Activated CD8-positive, alpha-beta memory T cell treated with anti-CD3 and anti-CD28 coated beads, Interleukin-2, amount 50 U/mL, for 1 hour (primary cell): Measurements from ENCODE around the gene ITGB4.

ENCODE experiments used
- DNase-seq: peaks from one replicate; pipeline ENCODE4 v3.0.0-alpha.2; 2020; ENCODE audit errors: extremely low read depth

Gene ITGB4

DNA sequence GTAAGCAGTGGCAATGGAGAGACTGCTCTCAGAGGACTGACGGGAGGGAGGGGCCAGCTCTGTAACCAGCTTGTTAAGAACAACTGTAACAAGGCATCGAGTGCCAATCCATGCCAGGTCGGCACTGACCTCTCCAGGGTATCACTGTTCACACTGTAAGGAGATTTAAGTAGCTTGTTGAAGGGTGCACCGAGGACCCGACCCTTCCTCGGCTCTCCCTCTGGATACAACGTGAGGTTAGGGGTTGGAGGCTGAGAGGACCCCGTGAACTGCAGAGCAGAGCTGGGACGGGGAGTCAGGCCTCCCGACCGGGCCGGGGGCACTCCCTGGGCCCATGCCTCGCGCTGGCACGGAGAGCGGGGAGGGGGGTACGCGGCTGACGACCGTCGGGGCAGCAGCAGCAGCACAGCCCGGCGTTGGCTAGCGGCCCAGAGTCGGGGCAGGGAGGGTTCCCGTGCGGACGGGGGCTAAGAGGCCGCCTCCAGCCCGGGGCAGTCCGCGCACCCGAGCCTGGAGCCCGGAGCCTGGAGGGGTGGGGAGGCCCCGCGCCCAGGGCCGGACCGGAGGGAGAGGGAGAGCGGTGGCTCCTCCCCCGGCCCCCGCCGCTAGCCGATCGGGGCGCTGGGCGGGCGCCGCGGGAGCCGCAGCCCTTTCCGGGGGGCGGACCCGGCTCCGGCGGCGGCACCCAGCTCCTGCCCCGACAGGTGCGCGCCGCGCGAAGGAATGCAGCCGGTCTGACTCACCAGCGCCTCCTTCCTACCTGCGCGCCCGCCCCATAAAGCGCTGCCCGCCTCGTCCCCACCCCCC is at the start of gene ITGB4:
Gene ITGB4, plus strand, starts transcription at position 804 of the 807 bp plus-strand sequence. CDS start 3,245 bp downstream, outside the sequence.
- DNase-seq = peak; percentile 29

DNA sequence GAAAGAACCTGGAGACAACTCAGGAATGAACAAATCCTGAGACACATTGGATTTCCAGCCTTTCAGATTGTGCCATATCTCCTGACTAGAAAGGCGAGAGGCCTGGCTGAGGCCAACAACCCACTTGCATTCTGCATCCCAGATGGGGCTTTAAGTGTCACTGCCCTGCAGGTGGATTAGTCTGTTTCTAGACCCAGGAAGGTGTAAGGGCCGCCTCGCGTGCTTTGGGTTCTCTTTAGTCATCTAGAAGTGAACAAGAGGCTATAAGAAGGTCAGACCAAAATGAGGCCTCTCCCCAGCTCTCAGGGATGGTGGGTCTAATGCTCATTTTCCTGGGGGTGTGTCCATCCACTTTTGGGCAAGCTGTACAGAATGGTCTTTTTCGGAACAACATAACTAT is 49.2 kb upstream of the ITGB4 start:
- no peak for DNase-seq

DNA sequence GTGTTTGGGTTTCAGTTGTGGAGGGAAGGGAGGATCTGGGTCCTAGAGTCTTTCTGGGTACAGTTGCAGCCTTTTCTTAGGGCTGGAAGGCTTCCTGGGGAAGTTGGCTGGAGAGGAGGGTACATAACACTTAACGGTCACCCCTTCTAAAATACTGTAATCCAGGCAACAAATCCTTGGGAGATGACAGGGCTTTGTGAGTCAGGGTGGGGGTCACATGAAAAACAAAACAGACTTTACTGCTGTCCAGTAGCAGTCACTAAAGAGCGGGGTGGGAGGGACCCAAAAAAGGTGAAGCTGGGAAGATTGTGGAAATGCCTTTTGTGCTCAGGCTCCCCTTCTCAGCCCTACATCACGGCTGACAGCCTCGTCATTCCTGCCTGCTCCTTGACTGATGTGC is 47.8 kb upstream of the ITGB4 start:
- DNase-seq = no peak

DNA sequence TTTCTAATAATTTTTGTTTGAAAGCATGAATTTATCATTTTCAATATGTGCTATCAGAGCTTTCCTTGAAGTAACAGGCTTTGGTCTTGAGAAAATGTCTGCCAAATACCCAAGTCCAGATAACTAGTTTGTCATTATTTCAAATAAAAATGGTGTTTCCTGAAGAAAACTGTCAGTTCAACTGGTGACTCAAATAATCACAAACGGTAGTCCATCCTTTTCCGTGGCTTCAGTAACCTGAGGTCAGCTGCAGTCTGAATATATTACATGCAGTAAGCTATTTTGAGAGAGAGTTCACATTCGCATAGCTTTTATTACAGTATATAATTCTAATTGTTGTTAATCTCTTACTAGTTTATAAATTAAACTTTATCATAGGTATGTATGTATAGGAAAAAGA is 44.8 kb upstream of the ITGB4 start:
- DNase-seq = no peak

- DNase-seq = no peak
Observed at GRCh38 chr17:75679706-75680211, 41.5 kb upstream of the ITGB4 start.

DNA sequence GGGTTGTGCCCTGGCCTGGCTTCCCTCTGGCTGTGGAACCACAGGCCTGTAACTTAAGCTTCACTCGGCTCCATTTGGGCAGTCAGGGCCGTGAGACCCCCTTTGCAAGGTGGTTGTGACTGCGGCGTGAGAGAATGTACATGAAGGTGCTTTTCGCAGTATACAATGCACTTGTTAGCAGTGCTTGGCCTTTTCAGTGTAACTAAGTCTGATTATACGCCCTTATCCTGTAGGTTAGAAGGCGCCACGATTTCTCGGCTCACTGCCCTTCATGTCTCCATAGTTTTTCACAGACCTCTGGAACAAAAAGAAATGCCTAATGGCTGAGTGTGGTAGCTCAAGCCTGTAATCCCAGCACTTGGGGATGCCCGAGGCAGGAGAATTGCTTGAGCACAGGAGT is 40.8 kb upstream of the ITGB4 start:
- DNase-seq = no peak

DNA sequence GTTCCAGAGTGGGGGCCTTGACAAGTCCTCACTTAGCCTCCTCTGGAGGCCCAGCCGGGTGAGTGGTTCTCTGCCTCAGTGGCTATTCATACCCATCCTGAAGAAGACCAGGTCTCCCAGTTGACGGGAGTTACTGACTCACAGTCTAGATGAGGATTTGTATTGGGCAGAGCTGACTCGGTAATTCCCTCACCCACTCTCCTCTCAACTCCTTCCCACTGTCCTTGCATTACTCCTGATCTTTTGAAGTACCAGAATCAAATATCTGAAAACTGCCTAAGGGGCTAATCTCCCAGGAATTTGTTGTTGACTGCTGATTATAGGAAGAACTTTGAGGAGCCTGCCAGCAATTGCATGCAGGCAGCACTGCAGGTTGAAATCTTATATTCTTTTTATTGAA is 40.0 kb upstream of the ITGB4 start:
- DNase-seq = no peak

DNA sequence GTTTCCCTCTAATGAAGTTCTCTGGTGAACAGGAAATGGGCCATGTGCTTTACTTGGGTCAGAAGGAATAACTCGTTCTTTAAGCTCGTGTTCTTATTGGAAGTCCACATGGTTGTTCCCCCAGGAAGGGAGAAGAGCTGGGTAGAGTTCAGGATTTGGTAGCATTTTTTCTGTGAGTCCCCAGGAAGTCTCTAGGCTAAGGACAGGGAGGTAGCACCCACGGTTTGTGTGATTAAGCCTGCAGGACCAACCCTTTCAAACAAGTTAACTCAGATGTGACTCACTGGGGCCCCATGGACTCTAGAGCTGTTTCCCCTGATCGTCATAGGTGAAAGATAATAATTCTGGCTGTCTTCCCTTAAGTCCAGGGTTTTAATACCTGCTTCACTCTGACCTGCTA is 37.7 kb upstream of the ITGB4 start:
- no peak for DNase-seq

DNA sequence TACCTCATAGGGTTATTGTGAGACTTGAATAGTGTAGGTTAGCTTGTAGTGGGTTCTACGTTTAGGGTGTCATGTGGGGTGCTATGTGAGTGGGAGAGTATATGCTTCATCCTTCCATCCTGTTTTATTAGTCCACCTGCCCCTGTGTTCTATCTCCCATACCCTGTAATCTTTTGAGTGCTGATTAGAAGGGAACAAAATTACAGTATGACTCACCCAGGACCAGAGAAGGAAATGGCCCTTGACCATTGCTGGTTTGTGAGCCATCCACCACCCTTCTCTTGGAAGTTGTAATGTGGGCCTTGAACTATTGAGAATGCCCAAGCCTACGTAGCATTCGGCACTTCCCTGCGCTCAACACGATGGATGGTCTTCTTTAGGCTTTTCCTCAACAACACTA is 37.0 kb upstream of the ITGB4 start:
- DNase-seq = no peak

DNA sequence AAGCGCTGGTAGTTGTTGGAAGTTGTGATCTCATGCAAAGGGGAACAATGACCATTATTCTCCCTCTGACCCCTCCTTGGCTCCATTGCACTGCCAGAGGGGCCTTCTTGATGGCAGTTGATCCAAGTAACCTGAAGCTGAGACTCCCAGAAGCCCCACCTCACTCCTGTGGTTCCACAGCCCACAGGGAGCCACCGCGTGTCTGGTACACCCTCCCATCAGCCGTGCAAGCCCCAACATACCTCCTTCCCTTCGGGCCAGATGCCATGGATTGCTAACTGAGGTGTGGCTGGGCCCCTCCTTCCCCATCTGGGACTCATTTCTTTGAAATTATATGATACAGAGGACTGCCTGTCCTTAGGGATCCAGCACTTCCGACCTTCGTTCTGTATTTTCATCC is 36.3 kb upstream of the ITGB4 start:
- DNase-seq = no peak

- no peak for DNase-seq
Observed at GRCh38 chr17:75685499-75685898, 35.8 kb upstream of the ITGB4 start.

DNA sequence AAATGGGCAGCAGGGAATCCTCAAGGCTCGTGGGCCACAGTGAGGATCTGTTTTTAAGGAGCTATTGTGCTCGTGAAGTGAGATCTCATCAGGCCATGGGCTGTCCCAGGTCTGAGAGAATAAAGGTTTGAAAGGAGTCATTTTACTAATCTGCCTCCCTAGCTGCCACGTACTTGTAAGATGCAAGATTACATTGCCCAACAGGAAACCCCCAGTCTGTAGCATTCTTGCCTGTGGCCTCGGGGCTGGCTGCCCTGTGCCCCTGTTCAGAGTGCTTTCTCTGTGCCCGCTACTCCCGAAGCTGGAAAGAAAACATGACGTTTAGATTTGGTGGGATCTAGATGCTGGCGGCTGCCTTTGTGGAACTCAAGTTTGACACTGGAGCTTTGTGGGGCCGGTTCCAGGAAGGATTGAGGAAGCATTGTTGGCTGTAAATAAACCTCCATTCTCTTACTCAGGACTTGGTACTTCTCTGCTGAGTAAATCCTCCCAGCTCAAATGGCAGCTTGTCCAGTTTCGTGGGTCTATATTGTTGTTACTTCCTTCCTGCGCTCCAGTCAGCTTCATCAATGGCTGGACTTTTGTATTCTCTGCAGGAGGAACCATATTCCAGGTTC is 32.9 kb upstream of the ITGB4 start:
- no peak for DNase-seq

DNA sequence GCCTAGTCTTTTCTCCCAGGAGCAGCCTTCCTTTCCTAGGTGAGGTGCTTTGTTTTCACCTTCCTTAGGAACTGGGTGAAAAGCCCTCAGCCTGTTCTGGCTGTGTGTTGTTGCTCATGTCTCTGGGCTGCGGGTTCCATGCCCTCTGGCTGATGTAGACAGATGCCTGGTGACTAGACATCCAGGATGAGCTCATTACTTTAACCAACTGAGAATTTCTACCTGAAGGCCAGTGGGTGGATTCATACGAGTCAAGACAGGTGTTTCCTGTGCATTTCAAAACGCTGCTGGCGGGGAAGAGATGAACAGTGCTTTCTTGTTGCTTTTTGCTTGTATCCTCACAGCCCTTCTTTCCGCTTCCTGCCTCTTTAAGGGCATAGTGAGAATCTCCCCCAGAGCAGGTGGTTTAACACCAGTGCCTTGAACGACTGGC is 31.8 kb upstream of the ITGB4 start:
- DNase-seq = no peak

DNA sequence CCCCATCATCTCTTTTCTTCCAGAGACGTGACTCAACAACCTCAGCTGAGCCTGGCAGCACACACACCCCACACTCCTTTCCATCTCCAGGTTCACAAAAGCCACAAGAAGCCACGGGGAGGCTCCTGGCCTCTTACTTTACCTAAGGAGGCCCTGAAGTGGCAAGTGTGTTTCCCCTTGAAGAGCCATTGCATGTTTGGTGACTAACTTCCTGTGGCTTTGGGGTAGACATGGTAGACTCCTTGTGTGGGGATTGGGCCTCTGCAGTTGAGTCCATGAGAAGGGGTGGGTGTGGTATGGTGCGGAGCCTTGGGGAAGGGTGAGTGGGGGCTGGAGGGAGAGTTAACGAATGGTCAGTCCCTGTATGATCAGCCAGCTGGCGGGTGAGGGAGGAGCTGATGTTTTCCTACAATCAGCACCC is 29.9 kb upstream of the ITGB4 start:
- DNase-seq = no peak

- no peak for DNase-seq
Observed at GRCh38 chr17:75691801-75692626, 29.2 kb upstream of the ITGB4 start.

GRCh38 chr17:75692976-75693375 is 28.3 kb upstream of the ITGB4 start:
- no peak for DNase-seq

DNA sequence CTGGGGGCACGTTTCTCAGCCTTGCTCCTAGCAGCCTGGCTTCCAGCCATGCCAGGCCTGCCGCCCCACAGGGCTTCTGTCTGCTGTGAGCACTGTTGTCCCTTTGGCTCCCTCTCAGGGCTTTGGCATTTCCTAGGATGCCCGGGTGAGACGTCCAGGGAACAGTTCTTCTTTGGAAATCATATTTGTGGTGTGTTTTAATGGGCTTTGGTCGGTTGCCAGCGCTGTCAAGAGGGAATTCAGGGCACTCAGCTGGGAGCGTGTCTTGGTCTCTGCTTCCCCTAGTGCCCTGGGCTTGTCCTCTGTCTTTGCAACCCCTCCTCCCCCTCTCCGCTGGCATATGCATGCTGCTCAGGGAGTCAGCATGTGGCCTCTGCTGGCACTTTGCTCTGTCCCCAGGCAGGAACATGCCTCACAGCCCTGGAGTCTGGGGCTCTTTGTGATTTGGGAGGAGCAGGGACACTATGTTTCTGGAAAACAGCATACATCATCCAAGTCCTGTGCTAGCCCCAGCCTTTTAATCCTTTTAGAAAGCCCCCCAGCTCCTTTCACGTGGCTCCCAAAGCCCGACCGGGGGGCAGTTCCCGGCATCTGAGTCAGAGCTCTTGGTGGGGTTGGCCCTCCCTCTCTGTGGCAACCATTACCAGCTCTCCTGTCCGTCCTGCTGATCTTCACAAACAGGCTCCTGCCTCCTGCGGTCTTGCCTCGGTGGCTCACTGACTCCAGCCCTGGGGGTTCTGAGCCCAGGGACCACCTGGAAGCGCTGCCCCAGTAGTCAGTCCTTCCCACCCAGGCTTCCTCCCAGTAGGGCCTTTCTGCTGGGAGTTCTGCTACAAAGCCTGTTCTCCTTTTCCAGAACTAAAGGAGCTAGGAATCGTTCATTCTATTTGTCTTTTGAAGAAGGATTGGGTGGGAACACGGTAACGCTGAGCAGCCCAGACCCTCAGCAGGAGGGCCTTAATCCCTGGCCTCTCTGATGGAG is 27.5 kb upstream of the ITGB4 start:
- no peak for DNase-seq

GRCh38 chr17:75694536-75694935 is 26.7 kb upstream of the ITGB4 start:
- DNase-seq = no peak

DNA sequence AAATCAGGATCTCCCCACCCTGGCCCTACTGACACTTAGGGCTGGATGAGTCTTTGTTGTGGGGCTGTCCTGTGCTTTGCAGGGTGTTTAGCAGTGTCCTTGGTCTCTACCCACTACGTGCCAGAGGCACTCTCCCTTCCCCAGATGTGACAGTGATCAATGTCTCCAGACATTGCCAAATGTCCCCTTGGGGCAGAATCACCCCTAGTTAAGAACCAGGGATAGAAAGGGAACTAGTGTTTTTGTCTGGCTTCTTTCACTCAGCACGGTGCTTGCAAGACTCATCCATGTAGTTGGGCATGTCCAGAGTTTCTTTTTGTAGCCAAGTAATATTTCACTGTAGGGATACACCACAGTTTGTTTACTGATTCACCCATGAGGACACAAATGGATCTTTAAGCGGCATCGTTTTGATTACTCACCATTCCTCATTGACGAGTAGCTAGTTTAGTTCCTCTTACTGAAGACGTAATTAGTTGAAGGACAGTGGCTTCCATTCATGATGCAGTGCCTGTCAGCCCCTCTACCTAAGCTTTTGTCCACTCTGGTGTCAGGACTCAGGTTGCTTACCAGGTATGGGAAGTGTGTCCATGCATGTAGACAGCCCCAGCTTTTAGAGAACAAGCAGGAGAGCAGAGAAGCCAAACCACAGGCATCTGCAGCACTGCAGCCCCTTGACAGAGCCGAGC is 26.0 kb upstream of the ITGB4 start:
- DNase-seq = no peak

DNA sequence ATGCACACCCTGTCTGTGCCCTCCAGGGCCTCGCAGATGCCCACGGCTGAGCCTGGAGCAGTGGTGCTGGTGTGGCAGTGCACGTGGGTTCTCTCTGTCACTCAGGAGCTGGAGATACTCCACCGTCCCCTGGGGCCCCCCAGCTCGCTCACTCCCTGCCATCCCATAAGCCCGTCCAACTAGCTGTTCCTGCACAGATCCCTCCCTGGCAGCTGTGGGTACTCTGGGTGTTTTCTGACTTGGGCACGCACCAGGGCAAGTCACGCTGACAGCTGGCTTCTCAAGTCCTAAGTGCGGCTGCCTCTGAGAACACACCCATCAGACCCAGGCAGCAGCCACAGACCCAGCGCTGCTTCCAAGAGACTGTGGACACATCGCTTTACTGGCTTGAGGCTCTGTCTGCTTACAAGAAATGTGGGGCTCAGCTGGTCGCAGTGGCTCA is 25.4 kb upstream of the ITGB4 start:
- no peak for DNase-seq
